NT2/D1 (cell line): ENCODE measurements around the gene TBPL1.

Source experiments
- SUZ12 ChIP-seq: IDR thresholded peaks from 2 replicates; pipeline ENCODE4 v1.6.1; 2011; ENCODE audit not compliant: insufficient read length, insufficient read depth; ENCODE audit errors: extremely low read depth
- ZNF274 ChIP-seq: IDR thresholded peaks from 2 replicates; pipeline ENCODE4 v1.6.1; 2011; ENCODE audit warnings: mild to moderate bottlenecking, low read depth, low read length

DNA sequence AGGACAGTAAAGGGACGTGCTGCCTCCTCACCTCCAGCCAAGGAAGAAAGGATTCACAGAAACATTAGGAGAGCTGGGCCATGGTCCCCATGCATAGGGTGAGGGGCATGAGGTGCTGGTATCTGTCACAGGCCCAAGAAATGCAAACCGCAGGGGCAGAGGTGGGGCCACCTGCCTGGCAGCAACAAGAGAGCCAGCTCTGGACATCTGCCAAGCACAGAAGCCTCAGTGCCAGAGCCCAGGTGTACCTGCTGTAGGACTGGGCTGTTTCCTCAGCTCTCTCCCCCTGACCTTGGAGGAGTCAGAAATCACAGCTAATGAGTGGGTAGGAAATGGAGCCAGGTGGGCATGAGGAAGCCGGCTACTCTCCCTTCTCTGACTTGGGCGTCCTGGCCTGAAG, 54.1 kb downstream of the TBPL1 start:
- TF ChIP-seq ZNF274 (no peak), SUZ12 (no peak)
